Mesothelial cell of epicardium (in vitro differentiated cells): ENCODE results near the gene ZCCHC8. TPM values are rescaled to one million over a fixed set of nuclear protein-coding genes. Genes with fewer than 3 reads are reported as not detected.
A peak's percentile ranks its signal among the peaks of the same experiment; 100 is the strongest.
"Not testable (repeated sequence)": the region's sequence is repeated elsewhere in the genome, so short reads cannot be mapped to it uniquely, and the experiment has no call there.

Experiments used
- DNase-seq, 2 experiments: peaks; one replicate each; pipeline ENCODE4 v3.0.0; 2021; ENCODE audit warnings: low spot score in 2 of 2; ENCODE audit not compliant: unreplicated experiment in 2 of 2
- H3K27ac Mint-ChIP-seq: 2 replicates; pipeline ENCODE4 v1.8.0; 2021; ENCODE audit warnings: mixed read lengths
- H3K27me3 Mint-ChIP-seq: 2 replicates; pipeline ENCODE4 v1.8.0; 2021; ENCODE audit warnings: low read depth, mixed read lengths
- H3K36me3 Mint-ChIP-seq: 2 replicates; pipeline ENCODE4 v1.8.0; 2021; ENCODE audit warnings: mixed read lengths
- H3K4me1 Mint-ChIP-seq: 2 replicates; pipeline ENCODE4 v1.8.0; 2021; ENCODE audit warnings: mixed read lengths
- H3K4me3 Mint-ChIP-seq: 2 replicates; pipeline ENCODE4 v1.8.0; 2021; ENCODE audit warnings: mild to moderate bottlenecking, moderate library complexity, mixed read lengths
- H3K9me3 Mint-ChIP-seq: 2 replicates; pipeline ENCODE4 v1.8.0; 2021; ENCODE audit warnings: mixed read lengths
- total RNA-seq: library from RNA; stranded (reverse); gene quantifications from 3 replicates; pipeline ENCODE4 v1.2.1, GENCODE V29; 2021
- TF ChIP-seq, protein P1 (sequence below): fragments of 200-600 bp; sonication (generic); IDR thresholded peaks from one replicate; pipeline ENCODE4 v1.5.0; 2021; ENCODE audit warnings: antibody characterized with exemption; ENCODE audit not compliant: unreplicated experiment

ZCCHC8 gene
- total RNA-seq, 1 donor from 2014 or later, result 28.6 TPM

DNA sequence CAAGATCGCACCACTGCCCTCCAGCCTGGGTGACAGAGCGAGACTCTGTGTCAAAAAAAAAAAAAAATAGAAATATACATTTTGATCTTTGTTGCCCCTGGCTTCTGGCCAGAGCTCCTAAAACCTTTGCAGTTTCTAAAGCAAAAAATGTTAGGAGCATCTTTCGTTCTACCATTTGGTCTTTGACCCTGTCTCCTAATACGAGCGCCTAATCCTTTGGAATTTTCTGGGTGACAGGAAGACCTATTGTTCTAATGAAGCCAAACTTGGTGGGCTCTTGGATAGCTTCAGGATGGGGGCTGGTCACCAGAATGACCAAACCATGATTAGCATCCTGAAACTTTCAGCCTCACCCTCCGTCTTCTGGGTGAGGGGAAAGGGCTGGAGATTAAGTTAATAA, 46.0 kb downstream of the ZCCHC8 start:
- H3K4me3 Mint-ChIP-seq, result no peak overlapping the region
- H3K27me3 Mint-ChIP-seq, result no peaks in the 10 kb centered on the region
- H3K4me1 Mint-ChIP-seq, result peaks cover 3% of the 10 kb centered on the region
- DNase-seq, result no peak
- no peaks in the 10 kb centered on the region for H3K36me3 Mint-ChIP-seq
- H3K27ac Mint-ChIP-seq, result no peak overlapping the region
- H3K9me3 Mint-ChIP-seq, result no peaks in the 10 kb centered on the region
- TF ChIP-seq, protein P1, sequence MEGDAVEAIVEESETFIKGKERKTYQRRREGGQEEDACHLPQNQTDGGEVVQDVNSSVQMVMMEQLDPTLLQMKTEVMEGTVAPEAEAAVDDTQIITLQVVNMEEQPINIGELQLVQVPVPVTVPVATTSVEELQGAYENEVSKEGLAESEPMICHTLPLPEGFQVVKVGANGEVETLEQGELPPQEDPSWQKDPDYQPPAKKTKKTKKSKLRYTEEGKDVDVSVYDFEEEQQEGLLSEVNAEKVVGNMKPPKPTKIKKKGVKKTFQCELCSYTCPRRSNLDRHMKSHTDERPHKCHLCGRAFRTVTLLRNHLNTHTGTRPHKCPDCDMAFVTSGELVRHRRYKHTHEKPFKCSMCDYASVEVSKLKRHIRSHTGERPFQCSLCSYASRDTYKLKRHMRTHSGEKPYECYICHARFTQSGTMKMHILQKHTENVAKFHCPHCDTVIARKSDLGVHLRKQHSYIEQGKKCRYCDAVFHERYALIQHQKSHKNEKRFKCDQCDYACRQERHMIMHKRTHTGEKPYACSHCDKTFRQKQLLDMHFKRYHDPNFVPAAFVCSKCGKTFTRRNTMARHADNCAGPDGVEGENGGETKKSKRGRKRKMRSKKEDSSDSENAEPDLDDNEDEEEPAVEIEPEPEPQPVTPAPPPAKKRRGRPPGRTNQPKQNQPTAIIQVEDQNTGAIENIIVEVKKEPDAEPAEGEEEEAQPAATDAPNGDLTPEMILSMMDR, result no peak

DNA sequence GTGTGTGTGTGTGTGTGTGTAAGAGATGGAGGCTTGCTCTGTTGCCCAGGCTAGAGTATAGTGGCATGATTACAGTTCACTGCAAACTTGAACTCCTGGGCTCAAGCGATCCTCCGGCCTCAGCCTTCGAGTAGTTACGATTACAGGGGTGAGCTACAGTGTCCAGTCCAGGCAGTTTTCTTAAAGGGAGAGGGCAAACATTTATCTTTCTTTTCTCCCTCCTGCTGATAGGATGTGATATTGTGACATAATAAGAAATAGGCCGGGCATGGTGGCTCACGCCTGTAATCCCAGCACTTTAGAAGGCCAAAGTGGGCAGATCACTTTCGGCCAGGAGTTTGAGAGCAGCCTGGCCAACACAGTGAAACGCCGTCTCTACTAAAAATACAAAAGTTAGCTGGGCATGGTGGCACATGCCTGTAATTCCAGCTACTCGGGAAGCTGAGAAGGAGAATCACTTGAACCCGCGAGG, 46.4 kb downstream of the ZCCHC8 start:
- no peak overlapping the region for H3K27ac Mint-ChIP-seq
- H3K36me3 Mint-ChIP-seq, result no peaks in the 10 kb centered on the region
- H3K27me3 Mint-ChIP-seq, result no peaks in the 10 kb centered on the region
- peaks cover 3% of the 10 kb centered on the region for H3K4me1 Mint-ChIP-seq
- DNase-seq, result no peak
- H3K4me3 Mint-ChIP-seq, result no peak overlapping the region
- H3K9me3 Mint-ChIP-seq, result no peaks in the 10 kb centered on the region
- TF ChIP-seq, protein P1, result no peak

DNA sequence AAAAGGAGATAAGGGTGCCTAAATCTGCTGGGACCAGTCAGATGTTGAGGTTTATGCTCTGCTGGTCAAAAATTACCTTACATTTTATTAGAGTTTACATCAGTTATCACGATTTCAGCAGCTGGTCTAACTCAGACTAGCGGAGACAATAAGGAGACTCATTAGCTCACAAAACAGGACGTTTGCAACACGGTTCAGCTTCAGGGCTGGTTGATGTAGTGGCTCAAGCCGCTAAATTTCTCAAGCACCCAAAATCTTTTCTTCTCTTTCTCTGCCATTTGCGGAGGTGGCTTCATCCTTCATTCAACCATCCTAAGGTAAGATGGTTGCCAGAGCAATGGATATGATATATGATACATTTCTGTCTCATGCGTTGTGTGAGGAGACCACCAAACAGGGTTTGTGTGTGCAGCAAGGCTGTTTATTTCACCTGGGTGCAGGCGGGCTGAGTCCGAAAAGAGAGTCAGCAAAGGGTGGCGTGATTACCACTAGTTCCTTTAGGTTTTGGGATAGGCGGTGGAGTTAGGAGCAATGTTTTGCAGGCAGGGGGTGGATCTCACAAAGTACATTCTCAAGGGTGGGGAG, 47.9 kb downstream of the ZCCHC8 start:
- Mint-ChIP-seq H3K27me3 (no peaks in the 10 kb centered on the region), H3K9me3 (no peaks in the 10 kb centered on the region), H3K27ac (no peak overlapping the region), H3K4me1 (peaks cover 3% of the 10 kb centered on the region), H3K36me3 (no peaks in the 10 kb centered on the region), H3K4me3 (no peak overlapping the region)
- TF ChIP-seq, protein P1, result no peak
- DNase-seq, result no peak

DNA sequence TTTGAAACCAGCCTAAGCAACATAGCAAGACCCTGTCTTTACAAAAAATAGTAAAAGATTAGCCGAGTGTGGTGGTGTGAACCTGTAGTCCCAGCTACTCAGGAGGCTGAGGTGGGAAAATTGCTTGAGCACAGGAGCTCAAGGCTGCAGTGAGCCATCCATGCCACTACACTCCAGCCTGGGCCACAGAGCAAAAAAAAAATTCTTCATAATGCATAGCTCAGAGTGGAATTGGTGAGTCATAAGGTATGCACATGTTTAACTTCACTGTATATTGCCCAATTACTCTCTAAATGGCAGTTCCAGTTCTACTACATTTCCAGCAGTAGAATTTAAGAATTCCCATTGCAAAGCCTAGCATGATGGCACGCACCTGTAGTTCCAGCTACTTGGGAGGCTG, 51.4 kb downstream of the ZCCHC8 start:
- no peak for DNase-seq
- Mint-ChIP-seq H3K4me3 (no peak overlapping the region), H3K4me1 (peaks cover 3% of the 10 kb centered on the region), H3K36me3 (no peaks in the 10 kb centered on the region), H3K27ac (peak overlapping the region; percentile 24), H3K27me3 (no peaks in the 10 kb centered on the region), H3K9me3 (peaks cover 4% of the 10 kb centered on the region)
- TF ChIP-seq, protein P1, result no peak

DNA sequence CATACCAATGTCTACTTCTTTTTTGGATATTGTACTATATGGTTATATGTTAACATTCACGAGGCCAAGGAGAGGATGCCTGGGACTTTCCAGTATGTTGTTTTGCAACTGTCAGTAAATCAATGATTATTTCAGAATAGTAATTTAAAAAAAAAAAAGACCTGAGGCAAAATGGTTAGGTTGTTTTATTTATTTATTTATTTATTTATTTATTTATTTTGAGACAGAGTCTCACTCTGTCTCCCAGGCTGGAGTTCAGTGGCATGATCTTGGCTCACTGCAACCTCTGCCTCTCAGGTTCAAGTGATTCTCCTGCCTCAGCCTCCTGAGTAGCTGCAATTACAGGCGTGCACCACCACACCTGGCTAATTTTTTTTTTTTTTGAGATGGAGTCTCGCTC, 52.9 kb downstream of the ZCCHC8 start:
- H3K36me3 Mint-ChIP-seq, H3K27me3 Mint-ChIP-seq, H3K4me1 Mint-ChIP-seq, H3K9me3 Mint-ChIP-seq, H3K4me3 Mint-ChIP-seq, DNase-seq, H3K27ac Mint-ChIP-seq: not testable (repeated sequence)

DNA sequence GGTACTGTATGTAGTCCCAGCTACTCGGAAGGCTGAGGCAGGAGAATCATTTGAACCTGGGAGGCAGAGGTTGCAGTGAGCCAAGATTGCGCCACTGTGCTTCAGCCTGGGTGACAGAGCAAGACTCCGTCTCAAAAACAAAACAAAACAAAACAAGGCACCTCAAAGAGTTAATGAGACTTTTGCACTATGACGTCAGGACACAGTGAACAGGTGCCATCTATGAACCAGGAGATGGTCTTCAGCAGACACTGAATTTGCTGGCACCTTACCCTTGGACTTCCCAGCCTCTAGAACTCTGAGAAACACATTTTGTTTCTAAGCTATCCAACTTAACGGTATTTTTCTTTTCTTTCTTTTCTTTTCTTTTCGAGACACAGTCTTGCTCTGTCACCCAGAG, 54.3 kb downstream of the ZCCHC8 start:
- not testable (repeated sequence) for H3K9me3 Mint-ChIP-seq, H3K4me1 Mint-ChIP-seq, H3K27me3 Mint-ChIP-seq

DNA sequence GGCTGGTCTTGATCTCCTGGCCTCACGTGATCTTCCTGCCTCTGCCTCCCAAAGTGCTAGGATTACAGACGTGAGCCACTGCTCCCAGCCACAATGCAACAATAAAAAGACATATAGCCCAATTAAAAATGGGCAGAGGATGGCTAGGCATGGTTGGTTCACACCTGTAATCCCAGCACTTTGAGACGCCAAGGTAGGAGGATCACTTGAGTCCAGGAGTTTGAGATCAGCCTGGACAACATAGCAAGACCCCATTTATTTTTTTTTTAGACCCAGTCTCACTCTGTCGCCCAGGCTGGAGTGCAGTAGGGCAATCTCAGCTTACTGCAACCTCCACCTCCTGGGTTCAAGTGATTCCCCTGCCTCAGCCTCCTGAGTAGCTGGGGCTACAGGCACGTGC, 56.7 kb downstream of the ZCCHC8 start:
- H3K27me3 Mint-ChIP-seq, H3K4me1 Mint-ChIP-seq, DNase-seq, H3K36me3 Mint-ChIP-seq, H3K27ac Mint-ChIP-seq, H3K9me3 Mint-ChIP-seq, H3K4me3 Mint-ChIP-seq: not testable (repeated sequence)

More for the DNA sequence above, 54.3 kb downstream of the ZCCHC8 start:
- not testable (repeated sequence) for H3K4me3 Mint-ChIP-seq, DNase-seq, H3K36me3 Mint-ChIP-seq, H3K27ac Mint-ChIP-seq

DNA sequence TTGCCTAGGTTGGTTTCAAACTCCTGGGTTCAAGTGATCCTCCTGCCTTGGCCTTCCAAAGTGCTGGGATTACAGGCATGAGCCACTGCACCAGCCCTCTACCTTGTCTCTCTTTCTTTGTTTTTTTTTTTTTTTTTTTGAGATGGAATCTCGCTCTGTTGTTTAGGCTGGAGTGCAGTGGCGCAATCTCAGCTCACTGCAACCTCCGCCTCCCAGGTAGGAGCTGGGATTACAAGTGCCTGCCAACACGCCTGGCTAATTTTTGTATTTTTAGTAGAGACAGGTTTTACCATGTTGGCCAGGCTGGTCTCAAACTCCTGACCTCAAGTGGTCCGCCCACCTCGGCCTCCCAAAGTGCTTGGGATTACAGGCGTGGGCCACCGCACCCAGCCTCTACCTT, 61.9 kb downstream of the ZCCHC8 start:
- H3K27ac Mint-ChIP-seq, H3K36me3 Mint-ChIP-seq, H3K27me3 Mint-ChIP-seq, H3K4me1 Mint-ChIP-seq, H3K9me3 Mint-ChIP-seq, DNase-seq, H3K4me3 Mint-ChIP-seq: not testable (repeated sequence)
